GM10266 (cell line): ENCODE measurements around the gene SH3TC1.

Experiments
- DNase-seq: peaks from one replicate; pipeline ENCODE4 v3.0.0; 2012; ENCODE audit errors: extremely low spot score
- TF ChIP-seq, protein P1 (sequence below): IDR thresholded peaks from 2 replicates; pipeline ENCODE4 v1.5.1; 2012; ENCODE audit warnings: mild to moderate bottlenecking, low read depth; ENCODE audit not compliant: control insufficient read depth, insufficient read depth; ENCODE audit errors: missing control alignments

SH3TC1 gene

DNA sequence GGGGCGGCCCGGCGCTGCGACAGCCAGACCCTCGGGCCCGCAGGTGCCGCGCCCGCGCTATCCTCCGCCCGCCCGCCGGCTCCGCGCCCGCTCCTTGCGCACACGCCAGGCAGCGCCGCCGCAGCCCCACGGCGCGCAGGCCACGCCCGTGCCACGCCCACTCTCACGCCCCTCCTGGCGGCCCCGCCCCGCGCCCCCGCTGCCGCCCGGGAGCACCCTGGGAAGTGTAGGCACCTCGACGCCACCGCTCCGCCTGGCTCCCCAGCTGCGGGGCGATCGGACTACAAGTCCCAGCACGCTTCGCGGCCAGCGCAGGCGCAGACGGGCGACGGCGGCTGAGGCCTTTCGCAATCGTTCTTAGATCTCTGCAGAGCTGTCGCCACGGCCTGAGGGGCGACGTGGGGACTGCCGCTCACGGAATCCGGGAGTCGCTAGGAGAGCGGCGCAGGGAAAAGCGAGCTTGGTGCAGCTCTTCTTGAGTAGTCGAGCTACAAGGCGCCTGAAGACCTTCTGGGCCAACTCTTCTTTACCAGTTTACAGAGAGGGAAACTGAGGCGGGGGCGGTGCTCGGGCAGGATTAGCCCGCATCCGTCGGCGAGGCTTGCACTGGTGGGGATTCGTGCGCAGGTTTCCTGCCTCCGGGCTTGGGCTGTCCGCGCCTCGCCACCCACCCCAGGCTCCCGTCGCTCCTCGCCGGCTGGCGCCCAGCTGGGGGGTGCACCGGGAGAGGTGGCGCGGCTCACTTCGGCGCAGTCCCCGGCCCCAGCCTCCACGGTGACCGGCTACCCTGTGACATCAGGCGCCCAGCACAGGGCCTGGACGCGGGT, 40.2 kb upstream of the SH3TC1 start, which contains the start of gene ABLIM2:
Gene ABLIM2, minus strand, starts transcription at position 104 of the 827 bp plus-strand sequence. CDS start 124 bp downstream, outside the sequence.
- DNase-seq, result peak; percentile 100

DNA sequence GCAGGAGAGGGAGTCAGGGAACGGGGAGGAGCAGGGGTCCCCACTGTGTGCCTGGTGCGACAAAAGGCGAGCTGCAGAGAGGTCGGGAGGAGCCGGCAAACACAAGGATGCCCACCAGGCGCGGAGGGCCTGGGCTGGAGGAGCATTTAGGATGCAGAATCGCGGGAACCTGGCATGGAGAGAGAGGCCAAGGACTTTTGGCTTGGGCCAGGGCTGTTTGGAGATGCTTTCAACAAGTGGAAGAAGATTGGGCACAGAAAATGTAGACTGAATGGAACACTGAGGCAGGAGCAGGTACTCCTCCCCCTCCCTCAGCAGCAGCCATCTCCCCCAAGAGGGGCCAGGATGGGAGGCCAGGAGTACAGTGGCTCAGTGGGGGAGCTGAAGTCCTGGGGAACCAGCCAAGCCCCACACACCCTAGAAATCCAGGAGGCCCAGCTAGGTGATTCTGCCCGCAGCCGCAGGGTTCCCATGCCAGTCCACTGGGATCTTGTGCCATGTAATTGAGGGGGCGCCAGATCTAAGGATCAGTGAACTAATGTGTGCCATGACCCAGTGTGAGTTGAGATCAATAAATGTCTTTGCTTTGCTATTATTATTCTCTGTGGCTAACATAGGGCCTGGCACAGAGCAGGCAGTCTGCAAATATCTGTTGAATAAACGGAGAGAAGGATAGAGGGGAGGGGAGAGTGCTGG, 39.4 kb upstream of the SH3TC1 start:
- no peak for DNase-seq
- TF ChIP-seq, protein P1, sequence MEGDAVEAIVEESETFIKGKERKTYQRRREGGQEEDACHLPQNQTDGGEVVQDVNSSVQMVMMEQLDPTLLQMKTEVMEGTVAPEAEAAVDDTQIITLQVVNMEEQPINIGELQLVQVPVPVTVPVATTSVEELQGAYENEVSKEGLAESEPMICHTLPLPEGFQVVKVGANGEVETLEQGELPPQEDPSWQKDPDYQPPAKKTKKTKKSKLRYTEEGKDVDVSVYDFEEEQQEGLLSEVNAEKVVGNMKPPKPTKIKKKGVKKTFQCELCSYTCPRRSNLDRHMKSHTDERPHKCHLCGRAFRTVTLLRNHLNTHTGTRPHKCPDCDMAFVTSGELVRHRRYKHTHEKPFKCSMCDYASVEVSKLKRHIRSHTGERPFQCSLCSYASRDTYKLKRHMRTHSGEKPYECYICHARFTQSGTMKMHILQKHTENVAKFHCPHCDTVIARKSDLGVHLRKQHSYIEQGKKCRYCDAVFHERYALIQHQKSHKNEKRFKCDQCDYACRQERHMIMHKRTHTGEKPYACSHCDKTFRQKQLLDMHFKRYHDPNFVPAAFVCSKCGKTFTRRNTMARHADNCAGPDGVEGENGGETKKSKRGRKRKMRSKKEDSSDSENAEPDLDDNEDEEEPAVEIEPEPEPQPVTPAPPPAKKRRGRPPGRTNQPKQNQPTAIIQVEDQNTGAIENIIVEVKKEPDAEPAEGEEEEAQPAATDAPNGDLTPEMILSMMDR, result no peak

More for the DNA sequence above, 40.2 kb upstream of the SH3TC1 start, which contains the start of gene ABLIM2:
- TF ChIP-seq, protein P1, result no peak

DNA sequence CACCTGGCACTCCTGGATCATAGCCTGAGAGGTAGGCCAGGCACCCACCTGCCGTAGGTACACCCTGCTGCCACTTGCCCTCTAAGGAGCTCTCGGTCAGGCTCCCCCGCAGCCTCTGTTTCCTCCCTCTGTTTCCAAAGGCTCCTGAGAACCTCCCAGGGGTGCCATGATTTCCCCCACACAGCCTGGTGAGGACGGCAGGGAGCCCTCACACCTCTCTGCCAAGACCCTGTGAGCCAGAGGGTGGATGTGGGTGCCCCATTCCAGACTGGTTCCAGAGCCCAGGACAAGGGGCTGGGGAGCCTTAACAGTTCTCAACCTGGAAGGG, 38.9 kb upstream of the SH3TC1 start:
- DNase-seq, result no peak
- TF ChIP-seq, protein P1, result no peak

DNA sequence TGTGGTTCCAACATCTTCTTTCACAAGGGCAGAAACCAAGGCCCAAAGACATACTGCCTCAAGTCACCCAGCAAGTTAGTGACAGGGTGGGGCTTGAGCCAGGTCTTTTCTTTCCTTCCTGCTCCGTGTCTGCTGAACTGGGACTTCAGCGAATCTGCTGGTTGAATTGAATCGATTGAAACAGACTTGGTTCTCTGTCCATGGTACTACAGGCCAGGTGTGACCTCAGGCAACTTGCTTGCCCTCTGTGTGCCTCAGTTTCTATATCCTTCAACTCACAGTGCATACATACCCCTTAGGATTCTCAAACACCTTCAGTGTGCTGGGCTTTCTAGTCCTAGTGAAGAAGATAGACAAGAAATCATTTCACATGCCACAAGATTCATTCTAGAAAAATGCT, 38.5 kb upstream of the SH3TC1 start:
- DNase-seq, result no peak
- TF ChIP-seq, protein P1, result no peak

DNA sequence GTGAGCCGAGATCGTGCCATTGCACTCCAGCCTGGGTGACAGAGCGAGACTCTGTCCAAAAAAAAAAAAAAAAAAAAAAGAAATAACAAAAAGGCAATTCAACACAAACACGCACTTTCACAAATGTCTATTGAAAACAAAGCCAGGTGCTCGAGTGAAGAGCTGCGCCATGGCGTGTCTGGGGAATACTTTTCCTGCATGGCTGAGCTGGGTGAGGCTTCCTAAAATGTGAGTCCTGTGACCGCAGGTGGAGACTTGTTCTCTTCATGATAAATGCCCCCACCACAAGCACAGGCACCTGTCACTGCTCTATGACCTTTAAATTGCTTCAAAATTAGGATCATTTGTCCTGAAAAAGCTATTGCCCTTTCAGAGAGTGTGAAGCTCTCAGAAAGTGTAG, 36.5 kb upstream of the SH3TC1 start:
- TF ChIP-seq, protein P1, result no peak
- DNase-seq, result no peak

DNA sequence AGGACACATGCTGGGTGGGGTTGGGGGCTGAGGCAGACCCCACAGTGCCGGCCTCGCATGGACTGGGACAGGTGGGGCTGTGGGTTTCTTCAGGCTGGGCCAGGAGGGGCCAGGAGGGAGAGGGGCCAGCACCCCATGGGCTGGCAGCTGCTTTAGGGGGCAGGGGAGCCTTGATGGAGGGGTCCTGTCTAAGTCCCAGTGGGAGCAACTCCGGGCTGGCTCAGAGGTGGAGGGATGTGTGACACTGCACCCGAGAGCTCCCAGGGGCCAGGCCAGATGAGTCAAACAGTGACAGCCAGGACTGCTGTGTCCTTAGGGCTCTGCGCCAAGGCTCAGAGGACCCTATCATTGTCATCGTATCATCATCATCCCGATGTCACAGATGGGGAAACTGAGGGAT, 36.1 kb upstream of the SH3TC1 start:
- TF ChIP-seq, protein P1, result no peak
- no peak for DNase-seq
